H1 (cell line): ENCODE results near the gene DCAF7. TPM values are rescaled to one million over a fixed set of nuclear protein-coding genes. Genes with fewer than 3 reads are reported as not detected.

Source experiments
- CTCF ChIA-PET: fragments of 300-600 bp; sonication (Branson Sonifier 250); formaldehyde crosslinking; loops from one replicate; lab custom pipeline; 2021; ENCODE audit not compliant: partially characterized antibody; lab: Charles Lee
- POLR2A ChIA-PET: fragments of 300-600 bp; sonication (Branson Sonifier 250); formaldehyde crosslinking; loops from one replicate; lab custom pipeline; 2021; ENCODE audit warnings: inconsistent platforms; ENCODE audit not compliant: partially characterized antibody; lab: Charles Lee
- DNase-seq, 2 experiments: peaks; one replicate each; pipeline versions ENCODE4 v3.0.0 to v3.0.0-alpha.2; 2010 to 2022; ENCODE audit warnings: low spot score in 2 of 2, low read depth in 1 of 2, mixed read lengths in 1 of 2
- FAIRE-seq: peaks from 2 replicates; lab custom pipeline; 2011; peaks lifted over from hg19 to GRCh38; lab: Jason Lieb, UNC
- H2AFZ ChIP-seq: 2 replicates; pipeline ENCODE4 v1.8.1; 2012; ENCODE audit warnings: low read length, inconsistent platforms
- H2AK5ac ChIP-seq: 2 replicates; pipeline ENCODE4 v1.6.1; 2013; ENCODE audit warnings: low read depth, low read length
- H2BK120ac ChIP-seq: replicated peaks from 2 replicates; pipeline ENCODE3; 2013; ENCODE audit warnings: low read depth, low read length, inconsistent platforms
- H2BK12ac ChIP-seq: 2 replicates; pipeline ENCODE4 v1.6.1; 2013; ENCODE audit warnings: low read depth, low read length
- H2BK15ac ChIP-seq: 2 replicates; pipeline ENCODE4 v1.6.1; 2013; ENCODE audit warnings: low read length
- H2BK20ac ChIP-seq: 2 replicates; pipeline ENCODE4 v1.6.1; 2013; ENCODE audit warnings: low read length
- H2BK5ac ChIP-seq: 2 replicates; pipeline ENCODE4 v1.6.1; 2013; ENCODE audit warnings: low read depth, low read length
- H3K14ac ChIP-seq: 2 replicates; pipeline ENCODE4 v1.6.1; 2013; ENCODE audit warnings: inconsistent platforms; ENCODE audit not compliant: insufficient read length
- H3K18ac ChIP-seq: 2 replicates; pipeline ENCODE4 v1.6.1; 2013; ENCODE audit warnings: low read length; ENCODE audit errors: extremely low read depth
- H3K23ac ChIP-seq: 2 replicates; pipeline ENCODE4 v1.6.1; 2013; ENCODE audit warnings: inconsistent platforms; ENCODE audit not compliant: insufficient read length
- H3K23me2 ChIP-seq: 2 replicates; pipeline ENCODE4 v1.6.1; 2013; ENCODE audit warnings: low read depth, low read length
- H3K27ac ChIP-seq: 2 replicates; pipeline ENCODE4 v1.6.1; 2011; ENCODE audit warnings: low read depth, low read length, inconsistent platforms
- H3K27me3 ChIP-seq, 4 experiments: replicated peaks in 1 of 4; 1 replicate in 1 of 4; 2 replicates in 3 of 4; pipeline versions ENCODE4 v1.6.1 to v1.8.1; 2011 to 2013; ENCODE audit warnings: low read length in 3 of 4, mild to moderate bottlenecking in 3 of 4, inconsistent platforms in 2 of 4, mixed read lengths in 2 of 4, moderate library complexity in 1 of 4; ENCODE audit not compliant: control insufficient read depth in 3 of 4, insufficient read depth in 3 of 4; ENCODE audit errors: extremely low read depth in 1 of 4
- H3K36me3 ChIP-seq, 4 experiments: 2 replicates each; pipeline versions ENCODE4 v1.6.1 to v1.8.1; 2011 to 2013; ENCODE audit warnings: mild to moderate bottlenecking in 4 of 4, low read length in 3 of 4, moderate library complexity in 2 of 4, control low read depth in 1 of 4, inconsistent platforms in 1 of 4; ENCODE audit not compliant: insufficient read depth in 4 of 4, control insufficient read depth in 2 of 4
- H3K4ac ChIP-seq: replicated peaks from 2 replicates; pipeline ENCODE3; 2013; ENCODE audit warnings: low read length, low read depth, mixed read lengths, inconsistent platforms; ENCODE audit not compliant: insufficient read length
- H3K4me1 ChIP-seq, 4 experiments: replicated peaks in 1 of 4; 1 replicate in 1 of 4; 2 replicates in 3 of 4; pipeline versions ENCODE4 v1.6.1 to v1.8.1; 2011 to 2013; ENCODE audit warnings: low read length in 3 of 4, inconsistent platforms in 2 of 4, mixed read lengths in 1 of 4; ENCODE audit not compliant: insufficient read depth in 4 of 4, control insufficient read depth in 3 of 4
- H3K4me2 ChIP-seq, 2 experiments: 2 replicates each; pipeline versions ENCODE4 v1.6.1 to v1.8.1; 2011 to 2013; ENCODE audit warnings: low read depth in 2 of 2, low read length in 2 of 2, control low read depth in 1 of 2, inconsistent platforms in 1 of 2, mild to moderate bottlenecking in 1 of 2; ENCODE audit not compliant: insufficient read depth in 1 of 2
- H3K4me3 ChIP-seq, 4 experiments: fragments of 200-600, 300-600 bp in 1 of 4; sonication (generic), shearing (Covaris generic), sonication (Bioruptor Twin) in 1 of 4; 2 replicates each; pipeline versions ENCODE4 v1.5.1 to v1.8.1; 2011 to 2016; ENCODE audit warnings: low read length in 4 of 4, low read depth in 3 of 4, control low read depth in 2 of 4, inconsistent platforms in 2 of 4, mild to moderate bottlenecking in 2 of 4, mixed read lengths in 1 of 4, moderate library complexity in 1 of 4; ENCODE audit not compliant: insufficient read depth in 2 of 4; ENCODE audit errors: extremely low read depth in 1 of 4
- H3K56ac ChIP-seq: replicated peaks from 2 replicates; pipeline ENCODE3; 2013; ENCODE audit warnings: low read depth, mild to moderate bottlenecking, mixed read lengths, low read length, inconsistent platforms; ENCODE audit not compliant: insufficient read length
- H3K79me1 ChIP-seq: 2 replicates; pipeline ENCODE4 v1.6.1; 2013; ENCODE audit warnings: low read depth, low read length, control low read depth
- H3K79me2 ChIP-seq, 2 experiments: 2 replicates each; pipeline versions ENCODE4 v1.6.1 to v1.8.1; 2012 to 2013; ENCODE audit warnings: low read length in 2 of 2, mild to moderate bottlenecking in 2 of 2, inconsistent platforms in 1 of 2; ENCODE audit not compliant: insufficient read depth in 2 of 2, control insufficient read depth in 1 of 2
- H3K9ac ChIP-seq, 4 experiments: replicated peaks in 1 of 4; 1 replicate in 1 of 4; 2 replicates in 3 of 4; pipeline versions ENCODE4 v1.6.1 to v1.8.1; 2011 to 2013; ENCODE audit warnings: low read depth in 3 of 4, low read length in 3 of 4, control low read depth in 2 of 4, mild to moderate bottlenecking in 2 of 4, moderate library complexity in 2 of 4, inconsistent platforms in 1 of 4; ENCODE audit errors: extremely low read depth in 1 of 4
- H3K9me3 ChIP-seq, 2 experiments: 2 replicates each; pipeline versions ENCODE4 v1.6.1 to v1.8.1; 2012 to 2013; ENCODE audit warnings: mild to moderate bottlenecking in 2 of 2, moderate library complexity in 2 of 2, control low read depth in 1 of 2, inconsistent platforms in 1 of 2, low read depth in 1 of 2, low read length in 1 of 2, mixed read lengths in 1 of 2; ENCODE audit not compliant: insufficient read depth in 2 of 2
- H4K20me1 ChIP-seq, 2 experiments: replicated peaks in 1 of 2; 2 replicates each; pipeline versions ENCODE3 to v1.8.1; 2011 to 2013; ENCODE audit warnings: inconsistent platforms in 2 of 2, low read length in 2 of 2, mild to moderate bottlenecking in 1 of 2; ENCODE audit not compliant: insufficient read depth in 2 of 2, control insufficient read depth in 1 of 2
- H4K5ac ChIP-seq: 2 replicates; pipeline ENCODE4 v1.6.1; 2013; ENCODE audit warnings: low read length, low read depth, mixed read lengths, inconsistent platforms; ENCODE audit not compliant: insufficient read length
- H4K8ac ChIP-seq: 2 replicates; pipeline ENCODE4 v1.8.0; 2013; ENCODE audit warnings: mild to moderate bottlenecking, moderate library complexity, low read length, inconsistent platforms; ENCODE audit not compliant: insufficient read depth; ENCODE audit errors: extremely low read depth
- H4K91ac ChIP-seq: replicated peaks from 2 replicates; pipeline ENCODE3; 2013; ENCODE audit warnings: low read length, mixed read lengths, inconsistent platforms; ENCODE audit not compliant: insufficient read length
- BACH1 ChIP-seq: IDR thresholded peaks from 2 replicates; pipeline ENCODE4 v1.6.1; 2012; ENCODE audit warnings: low read length, improper control_type of control experiment
- BCL11A ChIP-seq, 2 experiments: IDR thresholded peaks; one replicate each; pipeline ENCODE4 v1.6.1; 2011; ENCODE audit warnings: low read depth in 2 of 2, low read length in 2 of 2, mild to moderate bottlenecking in 2 of 2
- EGR1 ChIP-seq: IDR thresholded peaks from 2 replicates; pipeline ENCODE4 v1.6.1; 2011; ENCODE audit warnings: low read depth, low read length, borderline replicate concordance
- JUN ChIP-seq: IDR thresholded peaks from 2 replicates; pipeline ENCODE4 v1.6.1; 2011; ENCODE audit warnings: low read depth, mild to moderate bottlenecking, improper control_type of control experiment, low read length
- SRF ChIP-seq: IDR thresholded peaks from 2 replicates; pipeline ENCODE4 v1.6.1; 2011; ENCODE audit warnings: mild to moderate bottlenecking, low read depth, low read length, moderate library complexity
- SUZ12 ChIP-seq: fragments of 200-600 bp; sonication (generic); IDR thresholded peaks from 2 replicates; pipeline ENCODE4 v1.6.1; 2012; ENCODE audit warnings: mild to moderate bottlenecking, inconsistent platforms, low read length, moderate library complexity, mixed read lengths
- TBP ChIP-seq: IDR thresholded peaks from 2 replicates; pipeline ENCODE4 v1.6.1; 2011; ENCODE audit warnings: low read depth, low read length, improper control_type of control experiment
- WGBS, 2 experiments: shearing (Covaris generic) in 1 of 2; methylation state at CpG; one replicate each; pipeline versions ENCODE4 v1.1.6 to v1.1.7; 2013 to 2015; ENCODE audit warnings: low lambda C conversion rate in 2 of 2, mixed read lengths in 2 of 2, inconsistent platforms in 1 of 2, low coverage in 1 of 2, missing lambda C conversion rate in 1 of 2; ENCODE audit not compliant: insufficient replicate concordance in 2 of 2, insufficient coverage in 1 of 2, insufficient read length in 1 of 2; ENCODE audit errors: extremely low coverage in 1 of 2, missing lambda C conversion rate in 1 of 2; 5-methylcytosine and 5-hydroxymethylcytosine counted together
- polyA plus RNA-seq, 7 experiments: library from polyadenylated mRNA; depleted of rRNA in 3 of 7; stranded (reverse) in 5 of 7; unstranded in 2 of 7; fragments of >200 nt in 5 of 7; fragments of 200-250 nt in 2 of 7; gene quantifications; 1 replicate in 5 of 7; 2 replicates in 1 of 7; 4 replicates in 1 of 7; pipeline versions ENCODE4 v1.2.1 to v1.2.3, GENCODE V29; 2011 to 2013; ENCODE audit warnings: missing spikeins in 2 of 7, mixed read lengths in 2 of 7
- total RNA-seq: library from RNA; stranded (reverse); fragmentation: NEBNext Ultra II Directional; extraction: Animal tissue kit (Norgen Biotek cat#: 25700); gene quantifications from 2 replicates; pipeline ENCODE4 v1.2.1, GENCODE V29; 2021

DCAF7 gene
- total and polyA plus RNA-seq, 2 of the 8 experiments (the other 6 are each of a cell fraction or from before 2014, with no cell fraction given), result 74.9 to 94.1 TPM

- no peak overlapping the region for H2AFZ ChIP-seq
- peaks cover 7% of the 10 kb centered on the region; the same call in 1 of the 2 replicates for H3K23me2 ChIP-seq
- ChIA-PET POLR2A (no interaction called here), CTCF (interaction anchor here (1.1 to 1.3 kb wide), 2 partner anchors 8 to 14 kb away, joined by 3 to 4 read pairs; no protein-coding TSS in a partner anchor)
- H2BK20ac ChIP-seq, result no peak overlapping the region
- no peaks in the 10 kb centered on the region for H3K36me3 ChIP-seq
- no peak overlapping the region for H3K23ac ChIP-seq
- no peak overlapping the region for H4K91ac ChIP-seq
- H3K9ac ChIP-seq, result no peak overlapping the region
- H2AK5ac ChIP-seq, result no peak overlapping the region
- no peak overlapping the region for H2BK120ac ChIP-seq
- no peak overlapping the region for H3K4ac ChIP-seq
- H3K27me3 ChIP-seq, result peaks cover 0 to 23% (median 14%) of the 10 kb centered on the region in 4 experiments; a peak in 5 of 7 replicates
- H4K8ac ChIP-seq, result no peak overlapping the region; the same call in 1 of the 2 replicates
- no peaks in the 10 kb centered on the region for H3K79me1 ChIP-seq
- no peak for DNase-seq
- H4K5ac ChIP-seq, result no peak overlapping the region
- no peak overlapping the region for H2BK12ac ChIP-seq
- no peak overlapping the region for H3K4me3 ChIP-seq
- H3K27ac ChIP-seq, result no peak overlapping the region
- no peak overlapping the region for H3K18ac ChIP-seq
- no peak overlapping the region for H2BK5ac ChIP-seq
- no peak overlapping the region for H3K14ac ChIP-seq
- WGBS, 2 experiments, result 93% methylated on average over 24 of the region's 24 CpGs; no CpG with 5 or more reads in 1 of the 2 experiments
- H4K20me1 ChIP-seq, result no peaks in the 10 kb centered on the region
- H3K56ac ChIP-seq, result no peak overlapping the region
- no peaks in the 10 kb centered on the region for H3K9me3 ChIP-seq
- H2BK15ac ChIP-seq, result no peak overlapping the region
- H3K4me1 ChIP-seq, result peaks cover 0 to 12% (median 3%) of the 10 kb centered on the region in 4 experiments; a peak in 5 of 7 replicates
- no peaks in the 10 kb centered on the region for H3K79me2 ChIP-seq
- no peak for FAIRE-seq
- no peak overlapping the region for H3K4me2 ChIP-seq
- TF ChIP-seq BACH1, result no peak
- no peak for TF ChIP-seq TBP
- no peak for TF ChIP-seq SUZ12
- TF ChIP-seq SRF, result no peak
- TF ChIP-seq BCL11A (IDR thresholded peaks at IDR 0.05; ENCODE audit: low read depth in 2 of 2, low read length in 2 of 2), result no peak
- TF ChIP-seq JUN, result no peak
- TF ChIP-seq EGR1, result no peak
Observed at GRCh38 chr17:63535640-63536039, 14.6 kb upstream of the DCAF7 start.
